ENCODE measurements around the gene UBASH3A. TPM values are rescaled to one million over a fixed set of nuclear protein-coding genes. Genes with fewer than 3 reads are reported as not detected.

The UBASH3A gene
- total RNA-seq, 1 experiment from 2014 or later = 0.07 TPM

DNA sequence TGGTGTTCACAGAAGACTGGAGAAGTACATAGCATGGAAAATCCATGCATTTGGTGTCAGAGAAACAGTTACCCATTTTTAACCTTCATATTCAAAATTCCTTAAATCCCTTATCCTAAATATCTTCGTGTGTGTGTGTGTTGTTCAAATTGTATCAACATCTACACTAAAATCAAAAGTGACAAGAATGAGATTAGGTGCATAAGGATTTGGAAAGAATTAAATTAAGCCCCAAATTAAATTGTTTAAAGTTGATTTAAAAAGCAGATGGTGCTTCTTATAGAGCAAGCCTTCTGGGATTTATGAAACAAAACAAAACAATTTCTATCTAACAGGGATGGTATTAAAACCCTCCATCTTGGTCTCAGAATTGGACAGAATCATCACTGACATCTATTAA lies 87.6 kb downstream of the UBASH3A start:
- no peak for ATAC-seq
- no peak overlapping the region for H2AFZ ChIP-seq (ENCODE audit: low read depth, low read length, poor library complexity, severe bottlenecking)
- no peaks in the 10 kb centered on the region for H3K79me2 ChIP-seq (ENCODE audit: insufficient read depth, low read length)
- no peak overlapping the region for H3K27ac ChIP-seq (ENCODE audit: low read depth, low read length)
- ChIA-PET CTCF (no interaction called here), POLR2A (no interaction called here), RAD21 (ENCODE audit: low non-redundant PET in 1 of 2, low total read pairs in 2 of 2, uncharacterized antibody in 2 of 2, unreplicated experiment in 2 of 2) (no interaction called here)
- DNase-seq (ENCODE audit: low read depth, low spot score) = no peak
- H3K9me2 ChIP-seq (ENCODE audit: insufficient read depth) = no peaks in the 10 kb centered on the region
- H3K36me3 ChIP-seq (ENCODE audit: control insufficient read depth in 1 of 2, insufficient read depth in 2 of 2, low read length in 2 of 2) = no peaks in the 10 kb centered on the region
- H3K27me3 ChIP-seq (ENCODE audit: insufficient read depth, low read length) = no peaks in the 10 kb centered on the region
- no peak overlapping the region for H3K4me3 ChIP-seq (replicated peaks in 1 of 2; ENCODE audit: low read depth in 1 of 2, low read length in 2 of 2)
- H4K20me1 ChIP-seq (ENCODE audit: insufficient read depth) = no peaks in the 10 kb centered on the region
- peaks cover 3 to 20% of the 10 kb centered on the region in 2 experiments; a peak in 3 of 4 replicates for H3K4me1 ChIP-seq (ENCODE audit: control insufficient read depth in 1 of 2, insufficient read depth in 2 of 2, low read length in 2 of 2)
- BruUV-seq (replicated peaks) = no TSS peak
- intact Hi-C loops (cut with micrococcal nuclease) = no loop called here
- no peak overlapping the region for H3K9ac ChIP-seq (ENCODE audit: low read length)
- TF ChIP-seq ZFX (IDR thresholded peaks at IDR 0.05) (no peak), CEBPB (IDR thresholded peaks at IDR 0.05; ENCODE audit: low read depth) (no peak), EGR1 (IDR thresholded peaks at IDR 0.05; ENCODE audit: low read depth) (no peak), POLR2AphosphoS5 (IDR thresholded peaks at IDR 0.05; ENCODE audit: low read depth, low read length) (no peak), ZNF274 (IDR thresholded peaks at IDR 0.05; ENCODE audit: low read depth, low read length) (no peak), YY1 (IDR thresholded peaks at IDR 0.05; ENCODE audit: extremely low read depth, insufficient replicate concordance, low read depth, low read length) (no peak), JUND (IDR thresholded peaks at IDR 0.05) (no peak), SP1 (IDR thresholded peaks at IDR 0.05; ENCODE audit: low read depth) (no peak), EZH2 (IDR thresholded peaks at IDR 0.05) (no peak), ELF1 (IDR thresholded peaks at IDR 0.05; ENCODE audit: borderline replicate concordance, low read depth) (no peak), CBX3 (IDR thresholded peaks at IDR 0.05; ENCODE audit: low read depth) (no peak), SRF (IDR thresholded peaks at IDR 0.05; ENCODE audit: low read depth) (no peak)
- TF ChIP-seq, protein P1, sequence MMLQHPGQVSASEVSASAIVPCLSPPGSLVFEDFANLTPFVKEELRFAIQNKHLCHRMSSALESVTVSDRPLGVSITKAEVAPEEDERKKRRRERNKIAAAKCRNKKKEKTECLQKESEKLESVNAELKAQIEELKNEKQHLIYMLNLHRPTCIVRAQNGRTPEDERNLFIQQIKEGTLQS (IDR thresholded peaks at IDR 0.05) = no peak
- no peaks in the 10 kb centered on the region for H3K9me3 ChIP-seq (ENCODE audit: control insufficient read depth in 1 of 2, insufficient read depth in 1 of 2, low read depth in 1 of 2, low read length in 2 of 2)
- H3K4me2 ChIP-seq (ENCODE audit: low read length) = no peak overlapping the region

DNA sequence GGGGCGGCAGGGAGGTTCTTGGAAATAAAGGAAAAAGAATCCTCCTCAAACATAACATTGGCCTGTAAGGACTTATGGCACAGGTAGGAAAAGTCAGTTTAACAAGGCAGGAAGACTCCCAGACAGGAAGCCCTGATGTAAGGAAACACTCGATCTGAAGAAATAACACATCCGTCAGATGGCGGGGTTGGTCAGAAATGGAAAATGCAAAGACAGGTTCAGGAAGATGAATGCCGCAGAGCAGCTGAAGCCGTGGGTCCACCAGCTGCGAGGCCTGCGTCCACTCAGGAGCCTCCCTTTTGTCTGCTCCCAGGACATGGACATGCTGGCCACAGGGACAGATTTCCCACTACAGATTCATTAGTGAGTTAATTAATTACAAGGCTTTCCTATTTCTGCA lies 88.5 kb downstream of the UBASH3A start:
- DNase-seq (ENCODE audit: low read depth, low spot score) = no peak
- H3K4me2 ChIP-seq (ENCODE audit: low read length) = no peak overlapping the region
- H3K9me3 ChIP-seq (ENCODE audit: control insufficient read depth in 1 of 2, insufficient read depth in 1 of 2, low read depth in 1 of 2, low read length in 2 of 2) = no peaks in the 10 kb centered on the region
- no peak for TF ChIP-seq EZH2phosphoT487 (IDR thresholded peaks at IDR 0.05; ENCODE audit: borderline replicate concordance)
- no peak for TF ChIP-seq YY1 (IDR thresholded peaks at IDR 0.05; ENCODE audit: extremely low read depth, insufficient replicate concordance, low read depth, low read length)
- TF ChIP-seq RAD21 (IDR thresholded peaks at IDR 0.05; ENCODE audit: low read depth) = no peak
- TF ChIP-seq ZNF274 (IDR thresholded peaks at IDR 0.05; ENCODE audit: low read depth, low read length) = no peak
- no peak for TF ChIP-seq POLR2A (IDR thresholded peaks at IDR 0.05; ENCODE audit: borderline replicate concordance, extremely low read depth, insufficient read depth, insufficient read length)
- no peak for TF ChIP-seq FOSL1 (IDR thresholded peaks at IDR 0.05; ENCODE audit: low read depth)
- no peak for TF ChIP-seq SIN3A (IDR thresholded peaks at IDR 0.05; ENCODE audit: low read depth)
- TF ChIP-seq, protein P2, sequence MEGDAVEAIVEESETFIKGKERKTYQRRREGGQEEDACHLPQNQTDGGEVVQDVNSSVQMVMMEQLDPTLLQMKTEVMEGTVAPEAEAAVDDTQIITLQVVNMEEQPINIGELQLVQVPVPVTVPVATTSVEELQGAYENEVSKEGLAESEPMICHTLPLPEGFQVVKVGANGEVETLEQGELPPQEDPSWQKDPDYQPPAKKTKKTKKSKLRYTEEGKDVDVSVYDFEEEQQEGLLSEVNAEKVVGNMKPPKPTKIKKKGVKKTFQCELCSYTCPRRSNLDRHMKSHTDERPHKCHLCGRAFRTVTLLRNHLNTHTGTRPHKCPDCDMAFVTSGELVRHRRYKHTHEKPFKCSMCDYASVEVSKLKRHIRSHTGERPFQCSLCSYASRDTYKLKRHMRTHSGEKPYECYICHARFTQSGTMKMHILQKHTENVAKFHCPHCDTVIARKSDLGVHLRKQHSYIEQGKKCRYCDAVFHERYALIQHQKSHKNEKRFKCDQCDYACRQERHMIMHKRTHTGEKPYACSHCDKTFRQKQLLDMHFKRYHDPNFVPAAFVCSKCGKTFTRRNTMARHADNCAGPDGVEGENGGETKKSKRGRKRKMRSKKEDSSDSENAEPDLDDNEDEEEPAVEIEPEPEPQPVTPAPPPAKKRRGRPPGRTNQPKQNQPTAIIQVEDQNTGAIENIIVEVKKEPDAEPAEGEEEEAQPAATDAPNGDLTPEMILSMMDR (IDR thresholded peaks at IDR 0.05 in 2 of 3, conservative IDR thresholded peaks at IDR 0.05 in 1 of 3; ENCODE audit: borderline replicate concordance in 1 of 3, insufficient read depth in 1 of 3, low read depth in 2 of 3, low read length in 2 of 3) = no peak
- TF ChIP-seq, protein P1 (IDR thresholded peaks at IDR 0.05) = no peak
- TF ChIP-seq EZH2 (IDR thresholded peaks at IDR 0.05) = no peak
- TF ChIP-seq ELF1 (IDR thresholded peaks at IDR 0.05; ENCODE audit: borderline replicate concordance, low read depth) = no peak
- BruUV-seq (replicated peaks) = no TSS peak
- no peaks in the 10 kb centered on the region for H3K9me2 ChIP-seq (ENCODE audit: insufficient read depth)
- no peaks in the 10 kb centered on the region for H3K36me3 ChIP-seq (ENCODE audit: control insufficient read depth in 1 of 2, insufficient read depth in 2 of 2, low read length in 2 of 2)
- H3K4me3 ChIP-seq (replicated peaks in 1 of 2; ENCODE audit: low read depth in 1 of 2, low read length in 2 of 2) = no peak overlapping the region
- peaks cover 10 to 28% of the 10 kb centered on the region in 2 experiments; a peak in 3 of 4 replicates for H3K4me1 ChIP-seq (ENCODE audit: control insufficient read depth in 1 of 2, insufficient read depth in 2 of 2, low read length in 2 of 2)
- RAD21 ChIA-PET (ENCODE audit: low non-redundant PET in 1 of 2, low total read pairs in 2 of 2, uncharacterized antibody in 2 of 2, unreplicated experiment in 2 of 2) = no interaction called here
- H4K20me1 ChIP-seq (ENCODE audit: insufficient read depth) = no peaks in the 10 kb centered on the region
- no peak overlapping the region for H3K9ac ChIP-seq (ENCODE audit: low read length)
- no peaks in the 10 kb centered on the region for H3K79me2 ChIP-seq (ENCODE audit: insufficient read depth, low read length)
- no peaks in the 10 kb centered on the region for H3K27me3 ChIP-seq (ENCODE audit: insufficient read depth, low read length)
- no peak overlapping the region for H2AFZ ChIP-seq (ENCODE audit: low read depth, low read length, poor library complexity, severe bottlenecking)
- no peak for ATAC-seq
- POLR2A ChIA-PET = no interaction called here
- no peak overlapping the region for H3K27ac ChIP-seq (ENCODE audit: low read depth, low read length)
- intact Hi-C loops (cut with micrococcal nuclease) = no loop called here
- CTCF ChIA-PET = no interaction called here

All from HCT116 (cell line).